ENCODE measurements around the gene ENTR1. TPM values are rescaled to one million over a fixed set of nuclear protein-coding genes. Genes with fewer than 3 reads are reported as not detected.

The ENTR1 gene
- total and polyA plus RNA-seq, 10 of the 15 experiments (the other 5 are each of a cell fraction or from before 2014, with no cell fraction given), result 8.2 to 96.4 (median 41.1) TPM

GRCh38 chr9:136409557-136410455, 608 bp downstream of the ENTR1 start (continued):
- no peak for TF ChIP-seq BCLAF1 (IDR thresholded peaks at IDR 0.05)
- TF ChIP-seq PAX8 (IDR thresholded peaks at IDR 0.05), result no peak
- TF ChIP-seq PKNOX1 (IDR thresholded peaks at IDR 0.05), result no peak
- TF ChIP-seq GABPA (IDR thresholded peaks at IDR 0.05; ENCODE audit: low read depth), result no peak
- no peak; the same call in 1 of the 2 replicates for TF ChIP-seq POLR2AphosphoS5 (IDR thresholded peaks at IDR 0.05; ENCODE audit: low read length)
- peak; percentile 67 for TF ChIP-seq POLR2A (IDR thresholded peaks at IDR 0.05; ENCODE audit: low read depth, low read length)
- no peak for TF ChIP-seq MTA2 (IDR thresholded peaks at IDR 0.05; ENCODE audit: low read depth)
- no peak for TF ChIP-seq CBX5 (IDR thresholded peaks at IDR 0.05; ENCODE audit: low read depth)
- no peak for TF ChIP-seq ETV6 (conservative IDR thresholded peaks at IDR 0.05 in 1 of 2, IDR thresholded peaks at IDR 0.05 in 1 of 2; ENCODE audit: borderline replicate concordance in 1 of 2, low read depth in 1 of 2)
- TF ChIP-seq CTCF (IDR thresholded peaks at IDR 0.05 in 2 of 3, conservative IDR thresholded peaks at IDR 0.05 in 1 of 3; ENCODE audit: control insufficient read depth in 2 of 3, extremely low read depth in 1 of 3, insufficient read depth in 1 of 3, low read depth in 3 of 3, low read length in 3 of 3), result no peak
- no peak for TF ChIP-seq SUZ12 (IDR thresholded peaks at IDR 0.05; ENCODE audit: unreplicated experiment)
- 0 out of 4 replicates have a peak, but pooled peaks of 1 of the 2 experiments have one; percentile 23 for TF ChIP-seq IKZF2 (IDR thresholded peaks at IDR 0.05)
- TF ChIP-seq SKIL (IDR thresholded peaks at IDR 0.05; ENCODE audit: low read depth, poor library complexity, severe bottlenecking), result no peak

All from GM12878 (cell line).